ENCODE measurements around the gene BAZ2B. TPM values are rescaled to one million over a fixed set of nuclear protein-coding genes. Genes with fewer than 3 reads are reported as not detected.
A peak's percentile ranks its signal among the peaks of the same experiment; 100 is the strongest.

The BAZ2B gene
- total RNA-seq, 1 experiment from 2014 or later: 17.2 TPM

GRCh38 chr2:159462961-159463360, 153.4 kb downstream of the BAZ2B start:
- DNase-seq (ENCODE audit: low spot score): no peak

GRCh38 chr2:159462201-159462785, 154.1 kb downstream of the BAZ2B start:
- no peak for DNase-seq (ENCODE audit: low spot score)

GRCh38 chr2:159461076-159461475, 155.3 kb downstream of the BAZ2B start:
- no peak for DNase-seq (ENCODE audit: low spot score)

GRCh38 chr2:159460227-159460626, 156.1 kb downstream of the BAZ2B start:
- DNase-seq (ENCODE audit: low spot score): no peak

GRCh38 chr2:159459279-159459678, 157.1 kb downstream of the BAZ2B start:
- peak; percentile 30 for DNase-seq (ENCODE audit: low spot score)

GRCh38 chr2:159457589-159457988, 158.8 kb downstream of the BAZ2B start:
- DNase-seq (ENCODE audit: low spot score): no peak

- DNase-seq (ENCODE audit: low spot score): no peak
Measured at GRCh38 chr2:159456500-159457426, 159.6 kb downstream of the BAZ2B start.

GRCh38 chr2:159455330-159455918, 160.9 kb downstream of the BAZ2B start:
- DNase-seq (ENCODE audit: low spot score): no peak

- no peak for DNase-seq (ENCODE audit: low spot score)
Measured at GRCh38 chr2:159454185-159454584, 162.2 kb downstream of the BAZ2B start.

- no peak for DNase-seq (ENCODE audit: low spot score)
Measured at GRCh38 chr2:159450180-159450579, 166.2 kb downstream of the BAZ2B start.

- DNase-seq (ENCODE audit: low spot score): no peak
Measured at GRCh38 chr2:159449504-159450124, 166.7 kb downstream of the BAZ2B start.

GRCh38 chr2:159446817-159447216, 169.5 kb downstream of the BAZ2B start:
- no peak for DNase-seq (ENCODE audit: low spot score)

- DNase-seq (ENCODE audit: low spot score): no peak
Measured at GRCh38 chr2:159446201-159446600, 170.1 kb downstream of the BAZ2B start.

- no peak for DNase-seq (ENCODE audit: low spot score)
Measured at GRCh38 chr2:159445307-159445706, 171.0 kb downstream of the BAZ2B start.

- DNase-seq (ENCODE audit: low spot score): no peak
Measured at GRCh38 chr2:159444754-159445153, 171.6 kb downstream of the BAZ2B start.

- DNase-seq (ENCODE audit: low spot score): no peak
Measured at GRCh38 chr2:159442159-159442852, 174.0 kb downstream of the BAZ2B start.

GRCh38 chr2:159441182-159441581, 175.2 kb downstream of the BAZ2B start:
- DNase-seq (ENCODE audit: low spot score): no peak

- no peak for DNase-seq (ENCODE audit: low spot score)
Measured at GRCh38 chr2:159439421-159439820, 176.9 kb downstream of the BAZ2B start.

GRCh38 chr2:159438720-159439353, 177.5 kb downstream of the BAZ2B start:
- DNase-seq (ENCODE audit: low spot score): no peak

- DNase-seq (ENCODE audit: low spot score): no peak
Measured at GRCh38 chr2:159438284-159438683, 178.1 kb downstream of the BAZ2B start.

- DNase-seq (ENCODE audit: low spot score): no peak
Measured at GRCh38 chr2:159432610-159433009, 183.7 kb downstream of the BAZ2B start.
